HepG2 (cell line): Measurements from ENCODE around the gene RPGRIP1. TPM values are rescaled to one million over a fixed set of nuclear protein-coding genes. Genes with fewer than 3 reads are reported as not detected.

Source experiments
- AKNA ChIP-seq: sonication (generic); formaldehyde crosslinking; IDR thresholded peaks from 2 replicates; pipeline ENCODE4 v1.4.0; 2020; ENCODE audit warnings: missing genetic modification reagents, borderline replicate concordance
- CERS6 ChIP-seq: sonication (generic); formaldehyde crosslinking; IDR thresholded peaks from 2 replicates; pipeline ENCODE4 v1.5.0; 2020; ENCODE audit warnings: missing genetic modification reagents
- FOXA3 ChIP-seq: IDR thresholded peaks from 2 replicates; pipeline ENCODE4 v1.6.1; 2016; ENCODE audit warnings: missing genetic modification reagents, missing compliant biosample characterization
- IRF1 ChIP-seq: sonication (generic); formaldehyde crosslinking; IDR thresholded peaks from 2 replicates; pipeline ENCODE4 v1.4.0; 2020; ENCODE audit warnings: low read depth, mild to moderate bottlenecking, missing genetic modification reagents
- KAT2B ChIP-seq: fragments of 150-350 bp; IDR thresholded peaks from 2 replicates; pipeline ENCODE4 v1.6.1; 2014; ENCODE audit warnings: low read depth, low read length, borderline replicate concordance
- MEIS1 ChIP-seq: sonication (generic); formaldehyde crosslinking; IDR thresholded peaks from 2 replicates; pipeline ENCODE4 v1.9.0; 2021; ENCODE audit warnings: mild to moderate bottlenecking, missing genetic modification reagents, moderate library complexity, borderline replicate concordance
- MLX ChIP-seq: IDR thresholded peaks from 2 replicates; pipeline ENCODE4 v1.6.1; 2016
- PHB2 ChIP-seq: fragments of 450-650 bp; IDR thresholded peaks from 2 replicates; pipeline ENCODE4 v1.6.1; 2018; ENCODE audit not compliant: partially characterized antibody
- PRDM10 ChIP-seq: sonication (generic); formaldehyde crosslinking; IDR thresholded peaks from 2 replicates; pipeline ENCODE4 v1.4.0; 2020; ENCODE audit warnings: low read depth, missing genetic modification reagents
- THAP7 ChIP-seq: sonication (generic); formaldehyde crosslinking; IDR thresholded peaks from 2 replicates; pipeline ENCODE4 v1.8.1; 2023; ENCODE audit warnings: mild to moderate bottlenecking, missing genetic modification reagents
- TIGD3 ChIP-seq: sonication (generic); formaldehyde crosslinking; IDR thresholded peaks from 2 replicates; pipeline ENCODE4 v1.5.1; 2020; ENCODE audit warnings: mild to moderate bottlenecking, missing genetic modification reagents, borderline replicate concordance
- U2AF2 ChIP-seq: fragments of 200-400 bp; formaldehyde crosslinking; IDR thresholded peaks from 2 replicates; pipeline ENCODE4 v1.6.1; 2017; ENCODE audit warnings: low read depth, mild to moderate bottlenecking, low read length
- ZBTB38 ChIP-seq: sonication (generic); formaldehyde crosslinking; IDR thresholded peaks from 2 replicates; pipeline ENCODE4 v1.5.1; 2020; ENCODE audit warnings: mild to moderate bottlenecking, missing genetic modification reagents
- ZFP36L2 ChIP-seq: sonication (generic); formaldehyde crosslinking; IDR thresholded peaks from 2 replicates; pipeline ENCODE4 v1.4.0; 2020; ENCODE audit warnings: missing genetic modification reagents
- ZNF749 ChIP-seq: sonication (generic); formaldehyde crosslinking; IDR thresholded peaks from 2 replicates; pipeline ENCODE4 v1.8.0; 2022; ENCODE audit warnings: mild to moderate bottlenecking, missing genetic modification reagents, moderate library complexity, borderline replicate concordance
- ZNF850 ChIP-seq: sonication (generic); formaldehyde crosslinking; conservative IDR thresholded peaks from 2 replicates; pipeline ENCODE4 v1.9.0; 2021; ENCODE audit warnings: mild to moderate bottlenecking, missing genetic modification reagents
- polyA plus RNA-seq, 8 experiments: library from polyadenylated mRNA; depleted of rRNA in 3 of 8; stranded (reverse) in 7 of 8; unstranded in 1 of 8; fragments of >200 nt; fragmentation: Illumina TruSeq in 4 of 8; extraction: Trizol in 4 of 8; gene quantifications; 2 replicates each; pipeline versions ENCODE4 v1.2.1 to v1.2.3, GENCODE V29; 2011 to 2016; ENCODE audit warnings: low read depth in 4 of 8, missing spikeins in 1 of 8, mixed read lengths in 1 of 8; ENCODE audit not compliant: insufficient read depth in 1 of 8
- total RNA-seq, 5 experiments: library from RNA; depleted of rRNA; stranded (reverse); fragments of >200 nt; fragmentation: Illumina TruSeq; extraction: Trizol; gene quantifications; 2 replicates each; pipeline ENCODE4 v1.2.3, GENCODE V29; 2016; ENCODE audit warnings: low read depth in 1 of 5

The RPGRIP1 gene
- total and polyA plus RNA-seq, 2 of the 13 experiments (the other 11 are each of a cell fraction or from before 2014, with no cell fraction given) = 0.13 to 1.1 TPM

GRCh38 chr14:21298358-21298757 lies 18.5 kb downstream of the RPGRIP1 start (continued):
- TF ChIP-seq AKNA (CRISPR knock-in tag) = no peak
- TF ChIP-seq MEIS1 = 0 out of 2 replicates have a peak, but pooled peaks have one; percentile 14
- TF ChIP-seq KAT2B = no peak
- no peak for TF ChIP-seq ZFP36L2
- TF ChIP-seq CERS6 = no peak
- TF ChIP-seq THAP7 (CRISPR knock-in tag) = no peak
- no peak for TF ChIP-seq ZBTB38
- no peak for TF ChIP-seq MLX (CRISPR knock-in tag)
- TF ChIP-seq TIGD3 = no peak
- TF ChIP-seq IRF1 (CRISPR knock-in tag) = 0 out of 2 replicates have a peak, but pooled peaks have one; percentile 66
- no peak for TF ChIP-seq PHB2
- TF ChIP-seq U2AF2 = no peak
- 0 out of 2 replicates have a peak, but pooled peaks have one; percentile 31 for TF ChIP-seq ZNF749 (CRISPR knock-in tag)
- 0 out of 2 replicates have a peak, but pooled peaks have one; percentile 23 for TF ChIP-seq PRDM10
- TF ChIP-seq ZNF850 (CRISPR knock-in tag) = no peak
- no peak for TF ChIP-seq FOXA3 (CRISPR knock-in tag)
